Astrocyte (in vitro differentiated cells and primary cell): ENCODE data around the gene MIXL1. TPM values are rescaled to one million over a fixed set of nuclear protein-coding genes. Genes with fewer than 3 reads are reported as not detected.

ENCODE experiments used
- DNase-seq: peaks from one replicate; pipeline ENCODE4 v3.0.0-alpha.2; 2010; ENCODE audit warnings: low read depth
- FAIRE-seq: peaks from 2 replicates; lab custom pipeline; 2011; peaks lifted over from hg19 to GRCh38; lab: Jason Lieb, UNC
- H2AFZ ChIP-seq: 2 replicates; pipeline ENCODE4 v1.6.0; 2012; ENCODE audit warnings: low read depth, low read length, inconsistent platforms
- H3K27ac ChIP-seq: 2 replicates; pipeline ENCODE4 v1.5.1; 2011; ENCODE audit warnings: low read depth, low read length, inconsistent platforms
- H3K27me3 ChIP-seq: 2 replicates; pipeline ENCODE4 v1.6.0; 2011; ENCODE audit warnings: low read length, inconsistent platforms; ENCODE audit not compliant: insufficient read depth
- H3K36me3 ChIP-seq: 2 replicates; pipeline ENCODE4 v1.5.1; 2011; ENCODE audit warnings: low read length, inconsistent platforms; ENCODE audit not compliant: insufficient read depth
- H3K4me1 ChIP-seq: 2 replicates; pipeline ENCODE4 v1.5.1; 2011; ENCODE audit warnings: low read length, inconsistent platforms; ENCODE audit not compliant: insufficient read depth
- H3K4me2 ChIP-seq: 2 replicates; pipeline ENCODE4 v1.6.0; 2012; ENCODE audit warnings: low read length, inconsistent platforms
- H3K4me3 ChIP-seq: 2 replicates; pipeline ENCODE4 v1.5.1; 2011; ENCODE audit warnings: low read depth, mild to moderate bottlenecking, low read length, inconsistent platforms; ENCODE audit not compliant: insufficient read depth
- H3K79me2 ChIP-seq: 2 replicates; pipeline ENCODE4 v1.6.0; 2012; ENCODE audit warnings: mild to moderate bottlenecking, low read length, inconsistent platforms; ENCODE audit not compliant: insufficient read depth
- H3K9ac ChIP-seq: 2 replicates; pipeline ENCODE4 v1.6.0; 2012; ENCODE audit warnings: mild to moderate bottlenecking, low read length, inconsistent platforms
- H3K9me3 ChIP-seq: 2 replicates; pipeline ENCODE4 v1.5.1; 2012; ENCODE audit warnings: low read depth, mild to moderate bottlenecking, low read length, inconsistent platforms; ENCODE audit not compliant: insufficient read depth
- H4K20me1 ChIP-seq: 2 replicates; pipeline ENCODE4 v1.6.0; 2012; ENCODE audit warnings: low read length, inconsistent platforms; ENCODE audit not compliant: insufficient read depth
- H3K27ac Mint-ChIP-seq: one replicate; pipeline ENCODE4 v1.8.0; 2021; ENCODE audit warnings: mild to moderate bottlenecking, mixed read lengths; ENCODE audit not compliant: unreplicated experiment
- H3K27me3 Mint-ChIP-seq: one replicate; pipeline ENCODE4 v1.8.0; 2021; ENCODE audit warnings: low read depth, mixed read lengths; ENCODE audit not compliant: unreplicated experiment
- H3K36me3 Mint-ChIP-seq: one replicate; pipeline ENCODE4 v1.8.0; 2021; ENCODE audit warnings: low read depth, mixed read lengths; ENCODE audit not compliant: unreplicated experiment
- H3K4me1 Mint-ChIP-seq: one replicate; pipeline ENCODE4 v1.8.0; 2021; ENCODE audit warnings: low read depth, mixed read lengths; ENCODE audit not compliant: unreplicated experiment
- H3K4me3 Mint-ChIP-seq: one replicate; pipeline ENCODE4 v1.8.0; 2021; ENCODE audit warnings: mild to moderate bottlenecking, moderate library complexity, mixed read lengths; ENCODE audit not compliant: unreplicated experiment
- H3K9me3 Mint-ChIP-seq: one replicate; pipeline ENCODE4 v1.8.0; 2021; ENCODE audit warnings: mild to moderate bottlenecking, mixed read lengths; ENCODE audit not compliant: unreplicated experiment
- CTCF ChIP-seq: IDR thresholded peaks from 2 replicates; pipeline ENCODE4 v1.5.1; 2011; ENCODE audit warnings: low read depth, mild to moderate bottlenecking, inconsistent platforms, low read length, moderate library complexity; ENCODE audit not compliant: insufficient read depth
- EZH2 ChIP-seq: IDR thresholded peaks from 2 replicates; pipeline ENCODE4 v1.6.1; 2012; ENCODE audit warnings: mild to moderate bottlenecking, low read length, inconsistent platforms; ENCODE audit not compliant: insufficient read depth
- total RNA-seq: library from RNA; stranded (reverse); gene quantifications from 2 replicates; pipeline ENCODE4 v1.2.1, GENCODE V29; 2021

The MIXL1 gene
- total RNA-seq, 1 donor from 2014 or later = 0.16 TPM

- Histone ChIP-seq H3K4me1 (no peaks in the 10 kb centered on the region), H2AFZ (no peak overlapping the region), H3K4me3 (no peak overlapping the region), H3K27me3 (no peaks in the 10 kb centered on the region), H3K4me2 (no peak overlapping the region), H4K20me1 (no peaks in the 10 kb centered on the region), H3K79me2 (no peaks in the 10 kb centered on the region), H3K9ac (no peak overlapping the region), H3K36me3 (no peaks in the 10 kb centered on the region), H3K27ac (no peak overlapping the region), H3K9me3 (no peaks in the 10 kb centered on the region)
- Mint-ChIP-seq H3K9me3 (peaks cover 3% of the 10 kb centered on the region), H3K36me3 (no peaks in the 10 kb centered on the region), H3K4me3 (no peak overlapping the region), H3K27ac (no peak overlapping the region), H3K4me1 (no peaks in the 10 kb centered on the region), H3K27me3 (peaks cover 11% of the 10 kb centered on the region)
- no peak for FAIRE-seq
- TF ChIP-seq CTCF = no peak
- no peak for TF ChIP-seq EZH2
- no peak for DNase-seq
Measured at GRCh38 chr1:226209307-226210059, 14.0 kb upstream of the MIXL1 start.

GRCh38 chr1:226210571-226211176 is 12.8 kb upstream of the MIXL1 start:
- H3K27ac ChIP-seq = no peak overlapping the region
- Mint-ChIP-seq H3K4me3 (no peak overlapping the region), H3K4me1 (no peaks in the 10 kb centered on the region), H3K27me3 (peaks cover 12% of the 10 kb centered on the region), H3K36me3 (no peaks in the 10 kb centered on the region), H3K9me3 (peaks cover 3% of the 10 kb centered on the region), H3K27ac (no peak overlapping the region)
- H3K4me1 ChIP-seq = no peaks in the 10 kb centered on the region
- no peaks in the 10 kb centered on the region for H3K9me3 ChIP-seq
- no peaks in the 10 kb centered on the region for H3K27me3 ChIP-seq
- H3K36me3 ChIP-seq = no peaks in the 10 kb centered on the region
- no peaks in the 10 kb centered on the region for H4K20me1 ChIP-seq
- H3K9ac ChIP-seq = no peak overlapping the region
- TF ChIP-seq CTCF (no peak), EZH2 (no peak)
- H3K4me3 ChIP-seq = no peak overlapping the region
- no peak overlapping the region for H2AFZ ChIP-seq
- no peaks in the 10 kb centered on the region for H3K79me2 ChIP-seq
- DNase-seq (no peak), FAIRE-seq (no peak)
- H3K4me2 ChIP-seq = no peak overlapping the region

GRCh38 chr1:226211181-226211821 is 12.2 kb upstream of the MIXL1 start:
- H3K4me2 ChIP-seq = no peak overlapping the region
- Mint-ChIP-seq H3K9me3 (peaks cover 3% of the 10 kb centered on the region), H3K36me3 (no peaks in the 10 kb centered on the region), H3K27me3 (peaks cover 12% of the 10 kb centered on the region), H3K4me1 (no peaks in the 10 kb centered on the region), H3K4me3 (no peak overlapping the region), H3K27ac (no peak overlapping the region)
- H4K20me1 ChIP-seq = no peaks in the 10 kb centered on the region
- no peak for TF ChIP-seq CTCF
- TF ChIP-seq EZH2 = no peak
- H3K4me3 ChIP-seq = no peak overlapping the region
- H3K4me1 ChIP-seq = no peaks in the 10 kb centered on the region
- no peaks in the 10 kb centered on the region for H3K79me2 ChIP-seq
- no peak overlapping the region for H3K27ac ChIP-seq
- FAIRE-seq (no peak), DNase-seq (no peak)
- no peaks in the 10 kb centered on the region for H3K36me3 ChIP-seq
- no peak overlapping the region for H3K9ac ChIP-seq
- H2AFZ ChIP-seq = no peak overlapping the region
- H3K27me3 ChIP-seq = no peaks in the 10 kb centered on the region
- H3K9me3 ChIP-seq = no peaks in the 10 kb centered on the region
